Natural killer cell (primary cell): ENCODE results near the gene NEGR1. TPM values are rescaled to one million over a fixed set of nuclear protein-coding genes. Genes with fewer than 3 reads are reported as not detected.
"Not testable (repeated sequence)": the region's sequence is repeated elsewhere in the genome, so short reads cannot be mapped to it uniquely, and the experiment has no call there.

ENCODE experiments used
- ATAC-seq, 3 donors: fragments of 150-1000 bp in 2 of 3; fragments of 200-7000 bp in 1 of 3; cut with Tn5 transposase; 1 replicate in 1 of 3; 2 replicates in 2 of 3; pipeline ENCODE4 v1.10.0; 2021; ENCODE audit warnings: mild to moderate bottlenecking in 2 of 3, moderate library complexity in 2 of 3
- DNase-seq, 2 donors: peaks; one replicate each; pipeline versions ENCODE4 v3.0.0 to v3.0.0-alpha.2; 2013 to 2021; ENCODE audit warnings: mixed read lengths in 1 of 2
- H3K27ac ChIP-seq: one replicate; pipeline ENCODE4 v1.5.1; 2013; ENCODE audit warnings: mild to moderate bottlenecking, low read length
- H3K27me3 ChIP-seq: one replicate; pipeline ENCODE4 v1.6.1; 2013; ENCODE audit warnings: low read length; ENCODE audit not compliant: control insufficient read depth, insufficient read depth
- H3K36me3 ChIP-seq: one replicate; pipeline ENCODE4 v1.6.1; 2013; ENCODE audit warnings: low read length; ENCODE audit not compliant: control insufficient read depth, insufficient read depth
- H3K4me1 ChIP-seq: one replicate; pipeline ENCODE4 v1.6.1; 2013; ENCODE audit warnings: low read length; ENCODE audit not compliant: control insufficient read depth, insufficient read depth
- H3K4me3 ChIP-seq: one replicate; pipeline ENCODE4 v1.5.1; 2013; ENCODE audit warnings: low read length
- H3K9me3 ChIP-seq: one replicate; pipeline ENCODE4 v1.6.1; 2013; ENCODE audit warnings: low read length; ENCODE audit not compliant: control insufficient read depth, insufficient read depth
- H3K27ac Mint-ChIP-seq, 2 donors: one replicate each; pipeline ENCODE4 v1.8.0; 2022; ENCODE audit warnings: mild to moderate bottlenecking in 2 of 2, mixed read lengths in 2 of 2, moderate library complexity in 1 of 2
- H3K27me3 Mint-ChIP-seq, 2 donors: one replicate each; pipeline ENCODE4 v1.8.0; 2022; ENCODE audit warnings: low read depth in 2 of 2, mixed read lengths in 2 of 2
- H3K36me3 Mint-ChIP-seq: one replicate; pipeline ENCODE4 v1.8.0; 2022; ENCODE audit warnings: mixed read lengths
- H3K4me1 Mint-ChIP-seq, 2 donors: one replicate each; pipeline ENCODE4 v1.8.0; 2022; ENCODE audit warnings: mixed read lengths in 2 of 2
- H3K4me3 Mint-ChIP-seq: one replicate; pipeline ENCODE4 v1.8.0; 2022; ENCODE audit warnings: mild to moderate bottlenecking, moderate library complexity, mixed read lengths
- H3K9me3 Mint-ChIP-seq, 2 donors: one replicate each; pipeline ENCODE4 v1.8.0; 2022; ENCODE audit warnings: mixed read lengths in 2 of 2
- CTCF ChIP-seq: fragments of 200-600 bp; IDR thresholded peaks from one replicate; pipeline ENCODE4 v1.8.0; 2022; ENCODE audit warnings: antibody characterized with exemption
- WGBS: methylation state at CpG from one replicate; pipeline ENCODE4 v1.1.7; 2013; ENCODE audit warnings: missing lambda C conversion rate; ENCODE audit not compliant: insufficient coverage; 5-methylcytosine and 5-hydroxymethylcytosine counted together
- intact Hi-C: fragments of 100-400 bp; cut with micrococcal nuclease; formaldehyde crosslinking; loops from one replicate; pipeline ENCODE4 v1.14.2; 2022
- total RNA-seq, 4 donors: library from RNA; stranded (reverse); fragments of 120-200 nt in 1 of 4; gene quantifications; one replicate each; pipeline versions ENCODE4 v1.2.3 to v1.2.4, GENCODE V29; 2013 to 2022

Gene NEGR1
- total RNA-seq, 3 donors from 2014 or later (not counting 1 experiment from before 2014, with no cell fraction given): 0.55 to 1.3 TPM; not detected in 1

- Mint-ChIP-seq H3K36me3 (no peaks in the 10 kb centered on the region), H3K4me1 (no peaks in the 10 kb centered on the region), H3K4me3 (no peak overlapping the region), H3K27ac (no peak overlapping the region), H3K27me3 (no peaks in the 10 kb centered on the region), H3K9me3 (peaks cover 0 to 2% of the 10 kb centered on the region in 2 donors)
- no peaks in the 10 kb centered on the region for H3K9me3 ChIP-seq
- TF ChIP-seq CTCF: no peak
- intact Hi-C loops: no loop called here
- no peak for ATAC-seq
- no peaks in the 10 kb centered on the region for H3K36me3 ChIP-seq
- no CpG with 5 or more reads among the region's 1 CpG for WGBS
- no peak overlapping the region for H3K27ac ChIP-seq
- H3K4me1 ChIP-seq: no peaks in the 10 kb centered on the region
- H3K27me3 ChIP-seq: no peaks in the 10 kb centered on the region
- no peak overlapping the region for H3K4me3 ChIP-seq
- no peak for DNase-seq
Observed at GRCh38 chr1:72241397-72241796, 40.9 kb downstream of the NEGR1 start.

GRCh38 chr1:72235931-72236330 is 46.4 kb downstream of the NEGR1 start:
- H3K27ac ChIP-seq, H3K27me3 Mint-ChIP-seq, DNase-seq, H3K27me3 ChIP-seq, H3K4me3 Mint-ChIP-seq, intact Hi-C loops, ATAC-seq, H3K4me3 ChIP-seq, H3K36me3 ChIP-seq, H3K27ac Mint-ChIP-seq, H3K4me1 ChIP-seq, H3K9me3 ChIP-seq, H3K4me1 Mint-ChIP-seq, H3K36me3 Mint-ChIP-seq: not testable (repeated sequence)
- peaks cover 6 to 18% of the 10 kb centered on the region in 2 donors for H3K9me3 Mint-ChIP-seq

- no peaks in the 10 kb centered on the region for H3K9me3 ChIP-seq
- Mint-ChIP-seq H3K36me3 (no peaks in the 10 kb centered on the region), H3K27ac (no peak overlapping the region), H3K4me3 (no peak overlapping the region), H3K27me3 (no peaks in the 10 kb centered on the region), H3K9me3 (peaks cover 6 to 18% of the 10 kb centered on the region in 2 donors), H3K4me1 (no peaks in the 10 kb centered on the region)
- 78% methylated on average over 7 of the region's 7 CpGs for WGBS
- no peak overlapping the region for H3K4me3 ChIP-seq
- intact Hi-C loops: no loop called here
- DNase-seq (no peak), ATAC-seq (no peak)
- H3K4me1 ChIP-seq: no peaks in the 10 kb centered on the region
- TF ChIP-seq CTCF: no peak
- H3K36me3 ChIP-seq: no peaks in the 10 kb centered on the region
- H3K27ac ChIP-seq: no peak overlapping the region
- no peaks in the 10 kb centered on the region for H3K27me3 ChIP-seq
Observed at GRCh38 chr1:72235062-72235461, 47.3 kb downstream of the NEGR1 start.

GRCh38 chr1:72230746-72231145 is 51.6 kb downstream of the NEGR1 start:
- H3K4me3 Mint-ChIP-seq: no peak overlapping the region
- no peak for TF ChIP-seq CTCF
- ATAC-seq (no peak), DNase-seq (no peak)
- no peaks in the 10 kb centered on the region for H3K4me1 ChIP-seq
- H3K4me3 ChIP-seq: no peak overlapping the region
- H3K36me3 ChIP-seq: no peaks in the 10 kb centered on the region
- 86% methylated on average over 1 of the region's 1 CpG for WGBS
- H3K9me3 ChIP-seq: no peaks in the 10 kb centered on the region
- no peaks in the 10 kb centered on the region for H3K27me3 ChIP-seq
- intact Hi-C loops: no loop called here
- no peaks in the 10 kb centered on the region for H3K4me1 Mint-ChIP-seq
- H3K27ac Mint-ChIP-seq: no peak overlapping the region
- no peaks in the 10 kb centered on the region for H3K36me3 Mint-ChIP-seq
- no peaks in the 10 kb centered on the region for H3K27me3 Mint-ChIP-seq
- peaks cover 6 to 18% of the 10 kb centered on the region in 2 donors for H3K9me3 Mint-ChIP-seq
- no peak overlapping the region for H3K27ac ChIP-seq
